Liver (tissue), 9 donors: ENCODE data around the gene TAF1B. TPM values are rescaled to one million over a fixed set of nuclear protein-coding genes. Genes with fewer than 3 reads are reported as not detected.

Experiments
- DNase-seq: peaks from one replicate; pipeline ENCODE4 v3.0.0-alpha.2; 2017; ENCODE audit warnings: low spot score
- H3K27ac ChIP-seq, 2 donors: one replicate each; pipeline ENCODE4 v1.7.0; 2013; ENCODE audit warnings: inconsistent platforms in 2 of 2, low read length in 2 of 2, control low read depth in 1 of 2, low read depth in 1 of 2, mild to moderate bottlenecking in 1 of 2
- H3K27me3 ChIP-seq, 4 donors: one replicate each; pipeline versions ENCODE4 v1.6.1 to v1.7.0; 2013; ENCODE audit warnings: low read length in 3 of 4, inconsistent platforms in 1 of 4, mild to moderate bottlenecking in 1 of 4, moderate library complexity in 1 of 4; ENCODE audit not compliant: control insufficient read depth in 4 of 4, insufficient read depth in 4 of 4
- H3K36me3 ChIP-seq, 4 donors: one replicate each; pipeline versions ENCODE4 v1.6.1 to v1.7.0; 2013; ENCODE audit warnings: low read length in 3 of 4, mild to moderate bottlenecking in 3 of 4, low read depth in 1 of 4, moderate library complexity in 1 of 4; ENCODE audit not compliant: control insufficient read depth in 4 of 4, insufficient read depth in 3 of 4
- H3K4me1 ChIP-seq, 4 donors: one replicate each; pipeline versions ENCODE4 v1.6.1 to v1.7.0; 2013; ENCODE audit warnings: low read length in 3 of 4, mild to moderate bottlenecking in 3 of 4, moderate library complexity in 1 of 4; ENCODE audit not compliant: control insufficient read depth in 4 of 4, insufficient read depth in 4 of 4
- H3K4me3 ChIP-seq, 3 donors: one replicate each; pipeline versions ENCODE4 v1.6.1 to v1.7.0; 2013; ENCODE audit warnings: low read length in 3 of 3, control low read depth in 1 of 3, low read depth in 1 of 3, mild to moderate bottlenecking in 1 of 3
- H3K9ac ChIP-seq, 2 donors: one replicate each; pipeline ENCODE4 v1.7.0; 2013; ENCODE audit warnings: low read length in 2 of 2, mild to moderate bottlenecking in 2 of 2, moderate library complexity in 2 of 2, control low read depth in 1 of 2, low read depth in 1 of 2
- H3K9me3 ChIP-seq, 4 donors: one replicate each; pipeline versions ENCODE4 v1.6.1 to v1.7.0; 2013; ENCODE audit warnings: low read length in 3 of 4; ENCODE audit not compliant: control insufficient read depth in 4 of 4
- CTCF ChIP-seq: fragments of 150-350 bp; IDR thresholded peaks from 2 replicates; pipeline ENCODE4 v1.5.1; 2017; ENCODE audit warnings: improper control_type of control experiment, low read depth, low read length; ENCODE audit not compliant: missing input control
- EGR1 ChIP-seq, 2 donors: IDR thresholded peaks; 2 replicates each; pipeline ENCODE4 v1.6.1; 2016 to 2018; ENCODE audit warnings: antibody characterized with exemption in 2 of 2, low read depth in 2 of 2
- FOXA1 ChIP-seq: IDR thresholded peaks from 2 replicates; pipeline ENCODE4 v1.6.1; 2016; ENCODE audit warnings: antibody characterized with exemption
- FOXA2 ChIP-seq: IDR thresholded peaks from 2 replicates; pipeline ENCODE4 v1.6.1; 2016; ENCODE audit warnings: antibody characterized with exemption
- GABPA ChIP-seq, 2 donors: IDR thresholded peaks in 1 of 2; conservative IDR thresholded peaks in 1 of 2; 2 replicates each; pipeline ENCODE4 v1.6.1; 2016; ENCODE audit warnings: antibody characterized with exemption in 2 of 2, mild to moderate bottlenecking in 1 of 2, moderate library complexity in 1 of 2
- HNF4A ChIP-seq, 2 donors: conservative IDR thresholded peaks; 2 replicates each; pipeline ENCODE4 v1.6.1; 2016; ENCODE audit warnings: antibody characterized with exemption in 2 of 2, mild to moderate bottlenecking in 2 of 2
- HNF4G ChIP-seq: IDR thresholded peaks from 2 replicates; pipeline ENCODE4 v1.6.1; 2016; ENCODE audit warnings: antibody characterized with exemption
- JUND ChIP-seq, 2 donors: IDR thresholded peaks; 2 replicates each; pipeline ENCODE4 v1.6.1; 2016; ENCODE audit warnings: antibody characterized with exemption in 2 of 2
- NR2F2 ChIP-seq: IDR thresholded peaks from 2 replicates; pipeline ENCODE4 v1.6.1; 2016; ENCODE audit warnings: antibody characterized with exemption
- RAD21 ChIP-seq, 2 donors: IDR thresholded peaks; 2 replicates each; pipeline ENCODE4 v1.6.1; 2016; ENCODE audit warnings: antibody characterized with exemption in 2 of 2, mild to moderate bottlenecking in 2 of 2
- REST ChIP-seq: IDR thresholded peaks from 2 replicates; pipeline ENCODE4 v1.6.1; 2016; ENCODE audit warnings: antibody characterized with exemption, mild to moderate bottlenecking
- RXRA ChIP-seq, 2 donors: IDR thresholded peaks; 2 replicates each; pipeline ENCODE4 v1.6.1; 2017 to 2018; ENCODE audit warnings: antibody characterized with exemption in 2 of 2, mild to moderate bottlenecking in 1 of 2
- SP1 ChIP-seq: IDR thresholded peaks from 2 replicates; pipeline ENCODE4 v1.6.1; 2018; ENCODE audit warnings: antibody characterized with exemption, mild to moderate bottlenecking
- TAF1 ChIP-seq: conservative IDR thresholded peaks from 2 replicates; pipeline ENCODE4 v1.6.1; 2016; ENCODE audit warnings: antibody characterized with exemption, mild to moderate bottlenecking
- YY1 ChIP-seq: IDR thresholded peaks from 2 replicates; pipeline ENCODE4 v1.6.1; 2016; ENCODE audit warnings: antibody characterized with exemption, mild to moderate bottlenecking
- WGBS: extraction: QIAGEN DNeasy Blood & Tissue Kit; methylation state at CpG from one replicate; pipeline ENCODE4 v1.1.7; 2013; 5-methylcytosine and 5-hydroxymethylcytosine counted together
- polyA plus RNA-seq, 2 donors: library from polyadenylated mRNA; stranded (reverse) in 1 of 2; unstranded in 1 of 2; fragments of 200-250 nt in 1 of 2; fragments of >200 nt in 1 of 2; fragmentation: Nextera tagmentation in 1 of 2; extraction: Ambion mirVana in 1 of 2; gene quantifications; one replicate each; pipeline versions ENCODE4 v1.2.1 to v1.2.3, GENCODE V29; 2013 to 2015
- total RNA-seq, 2 donors: library from RNA; depleted of rRNA; stranded (reverse); fragments of >200 nt; gene quantifications; one replicate each; pipeline ENCODE4 v1.2.3, GENCODE V29; 2014
- TF ChIP-seq, protein P1 (sequence below): IDR thresholded peaks from 2 replicates; pipeline ENCODE4 v1.6.1; 2016; ENCODE audit warnings: antibody characterized with exemption
- TF ChIP-seq, protein P2 (sequence below): IDR thresholded peaks from 2 replicates; pipeline ENCODE4 v1.6.1; 2016; ENCODE audit warnings: antibody characterized with exemption
- TF ChIP-seq, protein P3 (sequence below): IDR thresholded peaks from 2 replicates; pipeline ENCODE4 v1.6.1; 2016; ENCODE audit warnings: antibody characterized with exemption
- donor health status: healthy.
- donor health status: healthy.
- donor health status: healthy.
- donor health status: healthy.
- donor health status: healthy.

The TAF1B gene
- total and polyA plus RNA-seq, 4 donors, result 3.1 to 17.2 (median 5.6) TPM

GRCh38 chr2:9813312-9814128 is 29.8 kb upstream of the TAF1B start:
- 18% methylated on average over 24 of the region's 24 CpGs for WGBS
- H3K4me1 ChIP-seq, result peaks cover 0 to 7% (median 2%) of the 10 kb centered on the region in 4 donors
- no peak overlapping the region for H3K27ac ChIP-seq
- DNase-seq, result peak; percentile 78
- no peak overlapping the region for H3K4me3 ChIP-seq
- no peaks in the 10 kb centered on the region for H3K36me3 ChIP-seq
- H3K27me3 ChIP-seq, result no peaks in the 10 kb centered on the region
- H3K9me3 ChIP-seq, result no peaks in the 10 kb centered on the region
- TF ChIP-seq RAD21 (IDR thresholded peaks at IDR 0.05), result peak; percentile 83 to 94
- TF ChIP-seq RXRA (IDR thresholded peaks at IDR 0.05), result peak in 1 of 2 donors; percentile 11
- TF ChIP-seq HNF4G, result no peak
- no peak for TF ChIP-seq GABPA (IDR thresholded peaks at IDR 0.05 in 1 of 2, conservative IDR thresholded peaks at IDR 0.05 in 1 of 2)
- no peak for TF ChIP-seq FOXA2
- TF ChIP-seq HNF4A (conservative IDR thresholded peaks at IDR 0.05), result no peak
- no peak for TF ChIP-seq TAF1
- TF ChIP-seq, protein P1, sequence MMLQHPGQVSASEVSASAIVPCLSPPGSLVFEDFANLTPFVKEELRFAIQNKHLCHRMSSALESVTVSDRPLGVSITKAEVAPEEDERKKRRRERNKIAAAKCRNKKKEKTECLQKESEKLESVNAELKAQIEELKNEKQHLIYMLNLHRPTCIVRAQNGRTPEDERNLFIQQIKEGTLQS, result no peak
- TF ChIP-seq NR2F2, result no peak
- TF ChIP-seq, protein P2, sequence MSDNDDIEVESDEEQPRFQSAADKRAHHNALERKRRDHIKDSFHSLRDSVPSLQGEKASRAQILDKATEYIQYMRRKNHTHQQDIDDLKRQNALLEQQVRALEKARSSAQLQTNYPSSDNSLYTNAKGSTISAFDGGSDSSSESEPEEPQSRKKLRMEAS, result no peak
- no peak for TF ChIP-seq JUND (IDR thresholded peaks at IDR 0.05)
- TF ChIP-seq FOXA1, result no peak
- TF ChIP-seq, protein P3, sequence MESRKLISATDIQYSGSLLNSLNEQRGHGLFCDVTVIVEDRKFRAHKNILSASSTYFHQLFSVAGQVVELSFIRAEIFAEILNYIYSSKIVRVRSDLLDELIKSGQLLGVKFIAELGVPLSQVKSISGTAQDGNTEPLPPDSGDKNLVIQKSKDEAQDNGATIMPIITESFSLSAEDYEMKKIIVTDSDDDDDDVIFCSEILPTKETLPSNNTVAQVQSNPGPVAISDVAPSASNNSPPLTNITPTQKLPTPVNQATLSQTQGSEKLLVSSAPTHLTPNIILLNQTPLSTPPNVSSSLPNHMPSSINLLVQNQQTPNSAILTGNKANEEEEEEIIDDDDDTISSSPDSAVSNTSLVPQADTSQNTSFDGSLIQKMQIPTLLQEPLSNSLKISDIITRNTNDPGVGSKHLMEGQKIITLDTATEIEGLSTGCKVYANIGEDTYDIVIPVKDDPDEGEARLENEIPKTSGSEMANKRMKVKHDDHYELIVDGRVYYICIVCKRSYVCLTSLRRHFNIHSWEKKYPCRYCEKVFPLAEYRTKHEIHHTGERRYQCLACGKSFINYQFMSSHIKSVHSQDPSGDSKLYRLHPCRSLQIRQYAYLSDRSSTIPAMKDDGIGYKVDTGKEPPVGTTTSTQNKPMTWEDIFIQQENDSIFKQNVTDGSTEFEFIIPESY, result no peak
- TF ChIP-seq CTCF, result peak; percentile 79
- no peak for TF ChIP-seq SP1
- no peak for TF ChIP-seq YY1
- no peak for TF ChIP-seq REST
- no peak for TF ChIP-seq EGR1 (IDR thresholded peaks at IDR 0.05; ENCODE audit: low read depth in 2 of 2)
- no peak overlapping the region for H3K9ac ChIP-seq
